Right lobe of liver (tissue), 4 donors: Measurements from ENCODE around the gene GPR18.

Experiments
- POLR2A ChIP-seq: fragments of 450-650 bp; IDR thresholded peaks from one replicate; pipeline ENCODE4 v1.6.1; 2017; ENCODE audit warnings: antibody characterized with exemption, mild to moderate bottlenecking
- TF ChIP-seq, protein P1 (sequence below), 4 donors: fragments of 200-600 bp in 3 of 4; fragments of 450-650 bp in 1 of 4; IDR thresholded peaks; one replicate each; pipeline versions ENCODE4 v1.5.1 to v1.8.0; 2016 to 2022; ENCODE audit warnings: antibody characterized with exemption in 4 of 4, mild to moderate bottlenecking in 2 of 4
- donor health status: DM: no; HTN: no; CAD: no.
- donor health status: DM: no; HTN: no; CAD: no.
- donor health status: DM: no; HTN: yes; CAD: no.

GRCh38 chr13:99251921-99252320 lies 6.3 kb downstream of the GPR18 start:
- TF ChIP-seq, protein P1, sequence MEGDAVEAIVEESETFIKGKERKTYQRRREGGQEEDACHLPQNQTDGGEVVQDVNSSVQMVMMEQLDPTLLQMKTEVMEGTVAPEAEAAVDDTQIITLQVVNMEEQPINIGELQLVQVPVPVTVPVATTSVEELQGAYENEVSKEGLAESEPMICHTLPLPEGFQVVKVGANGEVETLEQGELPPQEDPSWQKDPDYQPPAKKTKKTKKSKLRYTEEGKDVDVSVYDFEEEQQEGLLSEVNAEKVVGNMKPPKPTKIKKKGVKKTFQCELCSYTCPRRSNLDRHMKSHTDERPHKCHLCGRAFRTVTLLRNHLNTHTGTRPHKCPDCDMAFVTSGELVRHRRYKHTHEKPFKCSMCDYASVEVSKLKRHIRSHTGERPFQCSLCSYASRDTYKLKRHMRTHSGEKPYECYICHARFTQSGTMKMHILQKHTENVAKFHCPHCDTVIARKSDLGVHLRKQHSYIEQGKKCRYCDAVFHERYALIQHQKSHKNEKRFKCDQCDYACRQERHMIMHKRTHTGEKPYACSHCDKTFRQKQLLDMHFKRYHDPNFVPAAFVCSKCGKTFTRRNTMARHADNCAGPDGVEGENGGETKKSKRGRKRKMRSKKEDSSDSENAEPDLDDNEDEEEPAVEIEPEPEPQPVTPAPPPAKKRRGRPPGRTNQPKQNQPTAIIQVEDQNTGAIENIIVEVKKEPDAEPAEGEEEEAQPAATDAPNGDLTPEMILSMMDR (IDR thresholded peaks at IDR 0.05): no peak
- TF ChIP-seq POLR2A: no peak
